Measurements from ENCODE around the gene SINHCAF. TPM values are rescaled to one million over a fixed set of nuclear protein-coding genes. Genes with fewer than 3 reads are reported as not detected.
"Not testable (repeated sequence)": the region's sequence is repeated elsewhere in the genome, so short reads cannot be mapped to it uniquely, and the experiment has no call there.

SINHCAF gene
- total RNA-seq, 1 donor from 2014 or later, result 7.5 TPM

GRCh38 chr12:31245822-31246469, 80.0 kb downstream of the SINHCAF start:
- DNase-seq (no peak), ATAC-seq (ENCODE audit: poor library complexity) (no peak)
- intact Hi-C loops (cut with DNase I), result no loop called here

DNA sequence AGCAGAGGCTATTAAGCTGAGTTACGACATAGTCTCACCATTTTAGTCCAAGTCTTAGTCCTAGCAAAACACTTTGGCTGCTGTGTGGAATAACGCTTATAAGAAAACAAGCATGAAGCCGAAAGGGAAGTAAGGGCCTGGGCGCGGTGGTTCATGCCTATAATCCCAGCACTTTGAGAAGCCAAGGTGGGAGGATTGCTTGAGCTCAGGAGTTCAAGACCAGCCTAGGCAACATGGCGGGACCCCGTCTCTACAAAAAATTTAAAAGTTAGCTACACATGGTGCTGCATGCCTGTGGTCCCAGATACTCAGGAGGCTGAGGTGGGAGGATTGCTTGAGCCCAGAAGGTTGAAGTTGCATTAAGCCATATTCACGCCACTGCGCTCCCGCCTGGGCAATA, 83.5 kb downstream of the SINHCAF start:
- DNase-seq; intact Hi-C loops (cut with DNase I); ATAC-seq (ENCODE audit: poor library complexity): not testable (repeated sequence)

GRCh38 chr12:31238764-31239387, 87.1 kb downstream of the SINHCAF start:
- peak; percentile 89 for ATAC-seq (ENCODE audit: poor library complexity)
- intact Hi-C loops (cut with DNase I), result loop anchor here (10.0 kb wide), 1 partner anchor 394 kb away; no protein-coding TSS in a partner anchor

GRCh38 chr12:31238333-31238732, 87.6 kb downstream of the SINHCAF start:
- not testable (repeated sequence) for ATAC-seq (ENCODE audit: poor library complexity); DNase-seq
- intact Hi-C loops (cut with DNase I), result loop anchor here (10.0 kb wide), 1 partner anchor 394 kb away; no protein-coding TSS in a partner anchor

More at GRCh38 chr12:31238764-31239387, 87.1 kb downstream of the SINHCAF start:
- peak; percentile 77 for DNase-seq

GRCh38 chr12:31236998-31237637, 88.8 kb downstream of the SINHCAF start:
- no peak for ATAC-seq (ENCODE audit: poor library complexity)
- no peak for DNase-seq
- intact Hi-C loops (cut with DNase I), result loop anchor here (10.0 kb wide), 1 partner anchor 392 kb away; no protein-coding TSS in a partner anchor

DNA sequence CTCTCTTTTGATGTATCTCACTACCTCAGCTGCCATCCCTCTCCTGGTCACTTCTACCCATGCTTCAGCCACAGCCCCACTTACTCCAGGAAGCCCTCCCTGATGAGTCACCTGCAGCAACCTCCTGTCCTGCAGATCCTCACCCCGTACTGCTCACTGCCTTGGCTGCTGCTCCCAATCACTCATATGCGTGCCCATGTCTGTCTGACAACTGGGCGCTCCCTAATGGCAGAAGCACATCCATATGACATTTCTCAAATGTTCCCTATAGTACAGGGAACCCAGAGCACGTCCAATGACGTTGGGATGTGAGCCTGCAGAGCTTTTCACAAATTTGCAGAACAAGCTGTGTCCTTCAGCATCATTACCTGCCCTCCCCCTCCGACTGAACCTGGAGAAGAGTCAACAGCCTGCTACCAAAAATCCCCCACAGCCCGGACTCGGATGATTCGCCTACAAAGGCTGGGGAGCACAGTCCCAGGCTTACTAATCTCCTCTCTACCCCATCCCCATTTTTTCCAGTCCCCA, 90.0 kb downstream of the SINHCAF start:
- intact Hi-C loops (cut with DNase I), result loop anchor here (10.0 kb wide), 1 partner anchor 391 kb away; no protein-coding TSS in a partner anchor
- no peak for ATAC-seq (ENCODE audit: poor library complexity)
- no peak for DNase-seq

DNA sequence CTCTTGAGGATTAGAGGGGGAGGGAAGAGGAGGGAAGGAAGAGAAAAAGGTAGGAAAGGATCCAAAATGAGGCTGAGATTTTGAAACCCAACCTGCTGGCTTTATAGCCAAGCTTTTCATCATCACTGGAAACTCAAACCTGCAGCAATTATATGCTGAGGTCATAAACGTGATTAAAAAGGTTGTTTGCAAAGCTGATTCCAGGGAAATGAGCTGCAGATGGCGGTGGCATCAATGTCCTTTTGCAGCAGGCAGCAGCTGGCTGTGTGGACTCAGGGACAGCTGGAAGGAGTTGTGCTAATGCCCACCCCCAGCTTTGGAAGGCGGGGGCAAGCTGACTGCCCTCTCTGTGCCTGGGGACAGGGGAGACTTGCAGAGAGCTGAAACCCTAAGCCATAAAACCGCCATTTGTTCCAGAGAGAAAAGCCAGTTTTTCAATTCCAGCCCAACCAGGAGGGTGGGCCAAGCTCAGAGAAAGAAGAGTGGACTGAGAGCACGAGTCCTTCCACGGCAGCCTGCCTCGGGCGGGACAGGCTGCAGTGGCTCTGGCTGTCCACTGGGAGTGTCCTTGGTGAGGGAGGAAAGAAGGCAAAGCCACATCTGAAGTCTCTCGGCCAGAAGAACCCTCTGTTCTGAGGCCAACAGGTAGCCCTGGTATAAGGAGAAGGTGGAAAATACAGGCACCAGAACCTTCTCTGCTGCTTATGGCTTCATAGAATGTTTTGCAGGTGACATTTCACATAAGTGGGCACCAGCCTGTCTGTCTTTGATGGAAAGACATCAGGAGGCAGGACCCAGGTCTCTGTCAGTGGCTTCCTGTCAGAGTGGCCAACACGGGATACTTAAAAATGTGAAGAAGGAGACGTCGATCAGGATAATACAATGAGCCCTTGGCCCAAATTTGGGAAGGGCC, 90.7 kb downstream of the SINHCAF start:
- DNase-seq (no peak), ATAC-seq (ENCODE audit: poor library complexity) (peak; percentile 81)
- intact Hi-C loops (cut with DNase I), result loop anchor here (10.0 kb wide), 1 partner anchor 390 kb away; no protein-coding TSS in a partner anchor

DNA sequence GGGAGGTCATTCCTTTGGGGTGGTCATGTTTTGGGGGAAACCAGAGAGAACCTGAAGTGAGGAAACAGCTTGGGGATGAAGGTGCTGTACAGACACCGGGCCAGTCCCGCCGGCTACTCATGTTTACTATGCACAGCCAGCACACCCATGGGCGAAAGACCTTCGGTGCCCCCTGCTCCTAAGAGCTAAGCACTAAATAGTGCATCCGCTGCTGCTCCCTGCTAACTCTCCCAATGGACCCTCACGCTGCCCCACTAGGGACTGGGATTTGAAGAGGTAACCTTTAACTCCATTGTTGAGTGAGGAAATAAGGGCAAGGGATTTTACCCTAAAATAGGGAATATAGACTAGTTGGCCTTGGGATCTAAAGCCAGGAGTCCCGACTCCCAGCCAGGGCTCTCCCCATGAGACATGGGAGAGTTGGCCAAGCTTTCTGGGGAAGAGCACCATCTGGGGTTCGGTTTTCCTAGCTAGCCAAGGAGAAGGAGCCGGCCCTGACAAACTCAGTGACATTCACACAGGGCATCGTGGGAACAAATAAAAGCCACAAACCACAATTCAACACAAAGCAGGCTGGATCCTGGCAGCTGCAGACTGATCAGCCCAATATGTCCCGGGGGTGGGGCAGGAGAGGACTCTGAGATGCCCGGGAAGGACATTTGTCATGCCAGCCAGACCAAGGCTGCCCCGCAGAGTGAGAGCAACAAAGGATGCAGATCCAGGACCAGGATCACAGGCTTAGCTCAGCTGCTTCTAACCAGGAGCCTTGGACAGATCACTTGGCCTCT, 91.7 kb downstream of the SINHCAF start:
- ATAC-seq (ENCODE audit: poor library complexity), result no peak
- no peak for DNase-seq
- intact Hi-C loops (cut with DNase I), result loop anchor here (10.0 kb wide), 1 partner anchor 389 kb away; no protein-coding TSS in a partner anchor

GRCh38 chr12:31233061-31233730, 92.8 kb downstream of the SINHCAF start:
- no peak for DNase-seq
- ATAC-seq (ENCODE audit: poor library complexity), result no peak
- intact Hi-C loops (cut with DNase I), result loop anchor here (10.0 kb wide), 1 partner anchor 388 kb away; no protein-coding TSS in a partner anchor

DNA sequence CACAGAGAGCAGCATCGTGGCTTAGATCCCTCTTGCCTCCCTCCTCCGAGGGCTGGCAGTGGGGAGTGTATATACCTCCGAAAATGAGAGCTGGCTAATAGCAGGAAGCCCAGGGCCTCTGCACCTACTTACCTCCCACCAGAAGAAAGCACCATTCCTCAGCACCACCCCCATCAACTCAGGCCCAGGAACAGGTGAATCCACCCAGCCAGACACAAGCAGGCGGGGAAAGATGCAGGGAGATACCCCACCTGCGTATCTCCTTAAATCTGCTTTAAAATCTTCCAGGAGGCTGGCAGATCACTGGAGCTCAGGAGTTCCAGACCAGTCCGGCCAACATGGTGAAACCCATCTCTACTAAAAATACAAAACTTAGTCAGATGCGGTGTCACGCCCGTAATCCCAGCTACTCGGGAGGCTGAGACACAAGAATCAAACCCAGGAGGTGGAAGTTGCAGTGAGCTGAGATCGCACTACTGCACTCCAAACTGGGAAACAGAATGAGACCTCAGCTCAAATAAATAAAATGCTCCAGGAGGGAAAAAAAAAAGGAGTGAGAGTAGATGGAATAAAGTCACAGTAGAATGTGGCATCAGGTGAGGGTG, 93.5 kb downstream of the SINHCAF start:
- ATAC-seq (ENCODE audit: poor library complexity) (no peak), DNase-seq (no peak)
- intact Hi-C loops (cut with DNase I), result loop anchor here (10.0 kb wide), 1 partner anchor 388 kb away; no protein-coding TSS in a partner anchor

DNA sequence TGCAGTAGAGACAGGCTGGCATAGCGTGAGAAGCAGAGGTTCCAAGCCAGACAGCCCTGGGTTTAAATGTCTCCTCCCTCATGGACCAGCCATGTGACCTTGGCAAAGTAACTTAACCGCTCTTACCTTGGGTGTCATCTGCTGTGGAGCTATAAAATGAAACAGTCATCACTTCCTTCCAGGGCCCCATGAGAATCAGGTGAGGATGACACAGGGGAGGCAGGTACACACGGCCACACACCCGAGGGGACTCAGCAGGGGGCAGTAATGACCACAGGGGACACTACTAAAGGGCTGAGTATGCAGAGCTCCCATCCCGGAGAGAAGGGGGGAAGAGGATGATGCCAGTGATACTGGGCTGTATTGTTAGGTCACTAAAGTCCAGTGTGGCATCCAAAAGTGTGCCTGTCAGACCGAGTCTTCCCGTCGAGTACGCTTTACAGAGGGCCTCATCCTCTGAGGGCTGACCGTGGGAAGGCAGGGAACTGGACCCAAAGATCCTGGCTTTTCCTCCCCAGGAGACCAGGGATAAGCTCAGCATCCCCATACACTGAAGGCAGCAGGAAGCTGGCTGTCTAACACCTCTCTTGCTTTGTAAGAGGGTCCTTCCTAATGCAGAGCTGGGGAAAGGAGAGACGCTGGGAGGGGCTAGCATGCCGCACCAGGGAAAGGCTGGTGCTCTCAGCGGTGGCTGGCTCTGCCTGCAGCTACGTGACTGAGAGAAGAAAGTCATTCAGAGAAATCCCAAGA, 94.2 kb downstream of the SINHCAF start:
- intact Hi-C loops (cut with DNase I), result loop anchor here (10.0 kb wide), 1 partner anchor 387 kb away; no protein-coding TSS in a partner anchor
- DNase-seq (no peak), ATAC-seq (ENCODE audit: poor library complexity) (no peak)
